Activated T-helper 9 cell treated with anti-CD3 and anti-CD28 coated beads, Interleukin-2, amount 50 U/mL, for 16 hours (primary cell): ENCODE measurements around the gene IQCC.
"Not testable (repeated sequence)": the region's sequence is repeated elsewhere in the genome, so short reads cannot be mapped to it uniquely, and the experiment has no call there.

Experiments used
- DNase-seq: peaks from one replicate; pipeline ENCODE4 v3.0.0-alpha.2; 2020; ENCODE audit warnings: low read depth

Gene IQCC

GRCh38 chr1:32205401-32206370, at the start of gene IQCC:
Gene IQCC, plus strand, starts transcription at chr1:32205671. Its CDS starts 11 bp downstream, at chr1:32205682.
- peak; percentile 77 for DNase-seq

- DNase-seq, result no peak
Observed at GRCh38 chr1:32159189-32159588, 46.3 kb upstream of the IQCC start.

- no peak for DNase-seq
Observed at GRCh38 chr1:32163405-32163804, 42.1 kb upstream of the IQCC start.

- not testable (repeated sequence) for DNase-seq
Observed at GRCh38 chr1:32165633-32166032, 39.8 kb upstream of the IQCC start.

GRCh38 chr1:32170991-32171390, 34.5 kb upstream of the IQCC start:
- DNase-seq, result no peak

DNA sequence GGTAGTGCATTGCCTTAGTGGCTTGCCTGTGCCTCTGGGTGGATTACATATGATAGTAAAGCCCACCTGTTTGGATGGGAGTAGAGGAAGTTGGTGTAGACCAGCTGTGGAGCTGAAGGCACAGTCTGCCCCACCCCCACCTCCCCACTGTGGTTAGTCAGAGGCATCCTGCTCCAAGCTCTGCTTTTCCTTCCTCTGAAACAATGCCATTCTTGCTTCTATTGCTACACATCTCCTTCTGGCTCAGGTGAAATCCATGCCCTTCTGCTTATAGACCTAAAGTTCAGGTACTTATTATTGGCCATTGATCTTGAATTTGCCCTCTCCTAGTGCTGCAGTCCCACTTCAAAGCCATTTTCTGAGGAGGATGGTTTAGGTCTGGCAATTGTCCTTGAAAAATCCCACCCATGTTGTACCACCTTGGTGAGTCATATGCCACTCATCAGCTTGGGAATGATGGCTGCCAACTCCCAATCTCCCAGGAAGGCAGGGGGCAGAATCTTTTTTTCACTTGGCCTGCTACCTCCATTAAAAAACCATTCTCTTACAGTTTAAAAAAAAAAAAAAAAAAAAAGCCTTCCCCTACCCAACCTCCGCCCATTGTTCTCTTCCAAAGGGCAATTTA, 32.7 kb upstream of the IQCC start:
- no peak for DNase-seq

- DNase-seq, result no peak
Observed at GRCh38 chr1:32178380-32179192, 26.9 kb upstream of the IQCC start.

GRCh38 chr1:32179193-32179442, 26.4 kb upstream of the IQCC start:
- no peak for DNase-seq

DNA sequence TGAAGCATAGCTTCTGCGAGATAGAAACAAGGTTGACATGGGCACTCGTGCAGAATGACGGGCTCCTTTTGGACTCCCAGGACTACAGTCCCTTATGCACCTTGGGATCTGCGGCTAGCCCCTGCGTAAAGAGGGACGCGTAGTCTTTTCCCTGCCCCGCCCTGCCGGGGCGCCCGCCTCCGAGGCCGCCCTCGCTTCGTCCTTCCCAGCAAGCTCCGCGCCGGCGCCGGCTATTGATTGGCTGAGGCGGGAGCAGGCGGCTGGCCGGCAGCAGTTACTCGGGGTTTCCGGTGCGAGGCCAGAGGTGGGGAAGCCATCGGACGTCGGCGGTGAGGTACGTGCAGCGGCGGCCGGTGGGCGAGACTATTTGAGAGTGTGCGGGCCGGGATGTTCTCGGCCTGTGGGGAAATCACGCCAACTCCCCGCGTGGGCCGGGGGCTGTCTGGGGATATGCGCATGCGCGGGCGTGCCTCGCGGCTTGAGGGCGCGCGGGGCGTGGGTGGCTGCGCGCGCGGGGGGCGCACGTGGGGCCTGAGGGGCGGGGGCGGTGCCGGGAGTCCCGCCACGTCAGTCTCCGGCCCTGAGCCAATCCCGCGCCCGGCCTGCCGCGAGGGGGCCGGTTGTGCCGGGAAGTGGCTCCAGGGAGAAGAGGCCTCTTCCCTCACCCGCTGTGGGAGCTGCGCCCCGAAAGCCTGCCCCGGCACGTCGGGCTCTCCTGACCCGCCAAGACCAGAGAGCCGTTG, 25.9 kb upstream of the IQCC start, which contains the start of gene TXLNA:
TXLNA (plus strand) TSS at position 233 of the 743 bp plus-strand sequence. CDS start 671 bp downstream, outside the sequence.
- peak; percentile 83 for DNase-seq

GRCh38 chr1:32180186-32181060, 25.0 kb upstream of the IQCC start:
- DNase-seq, result no peak

- DNase-seq, result no peak
Observed at GRCh38 chr1:32181065-32181464, 24.4 kb upstream of the IQCC start.

GRCh38 chr1:32181563-32181962, 23.9 kb upstream of the IQCC start:
- DNase-seq, result no peak

DNA sequence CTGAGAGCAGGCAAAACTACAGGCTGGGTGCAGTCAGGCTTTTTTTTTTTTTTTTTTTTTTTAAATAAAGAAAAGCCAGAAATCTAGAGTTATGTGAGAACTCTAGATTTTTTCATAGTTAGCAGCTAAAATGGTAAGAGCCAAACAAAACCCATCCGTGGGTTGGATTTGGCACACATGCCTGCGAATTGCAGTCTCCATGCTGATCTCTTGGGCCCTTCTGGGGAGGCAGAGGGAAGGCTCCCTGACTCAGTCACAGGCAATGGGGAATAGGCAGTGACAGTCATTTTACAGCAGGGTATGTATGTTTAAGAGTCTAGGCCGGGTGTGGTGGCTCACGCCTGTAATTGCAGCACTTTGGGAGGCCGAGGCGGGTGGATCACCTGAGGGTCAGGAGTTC, 23.4 kb upstream of the IQCC start:
- DNase-seq, result no peak

GRCh38 chr1:32184650-32185049, 20.8 kb upstream of the IQCC start:
- DNase-seq, result no peak

DNA sequence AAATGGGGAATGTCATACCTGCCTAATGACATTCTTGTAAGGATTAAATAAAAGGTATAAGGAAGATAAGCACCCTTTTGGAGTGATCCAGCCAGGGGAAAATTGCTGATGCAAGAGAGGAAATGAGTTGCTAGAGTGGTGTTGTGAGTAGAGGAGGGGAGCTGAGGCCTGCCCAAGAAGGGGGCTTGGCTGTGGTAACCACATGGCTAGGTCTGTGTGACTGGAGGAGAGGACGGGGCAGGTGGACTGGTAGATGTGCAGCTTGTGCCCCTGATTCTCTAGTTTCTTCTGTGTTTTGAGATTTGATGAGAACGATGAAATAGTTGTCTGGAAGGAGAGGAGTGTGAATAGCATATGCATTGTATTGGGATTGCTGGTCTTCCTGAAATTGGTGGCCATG, 19.4 kb upstream of the IQCC start:
- no peak for DNase-seq

DNA sequence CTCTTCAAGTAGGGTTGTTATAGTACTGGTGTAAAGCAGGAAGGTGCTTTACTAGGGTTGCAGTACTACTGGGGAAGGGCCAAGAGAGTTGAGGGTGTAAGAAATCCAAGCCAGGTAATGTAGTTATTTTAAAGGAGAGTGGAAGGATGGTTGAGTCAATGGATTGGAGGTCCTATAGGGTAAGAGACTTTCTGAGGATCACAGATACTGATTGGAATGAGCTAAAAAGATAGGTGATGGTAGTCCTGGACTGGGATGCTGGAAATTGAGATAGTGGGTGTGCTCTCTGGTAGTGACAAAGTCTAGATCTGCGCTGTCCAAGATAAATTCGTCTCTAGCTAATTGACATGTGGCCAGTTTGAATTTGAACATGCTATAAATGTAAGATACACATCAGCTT, 19.0 kb upstream of the IQCC start:
- no peak for DNase-seq

- DNase-seq, result no peak
Observed at GRCh38 chr1:32187850-32188249, 17.6 kb upstream of the IQCC start.

DNA sequence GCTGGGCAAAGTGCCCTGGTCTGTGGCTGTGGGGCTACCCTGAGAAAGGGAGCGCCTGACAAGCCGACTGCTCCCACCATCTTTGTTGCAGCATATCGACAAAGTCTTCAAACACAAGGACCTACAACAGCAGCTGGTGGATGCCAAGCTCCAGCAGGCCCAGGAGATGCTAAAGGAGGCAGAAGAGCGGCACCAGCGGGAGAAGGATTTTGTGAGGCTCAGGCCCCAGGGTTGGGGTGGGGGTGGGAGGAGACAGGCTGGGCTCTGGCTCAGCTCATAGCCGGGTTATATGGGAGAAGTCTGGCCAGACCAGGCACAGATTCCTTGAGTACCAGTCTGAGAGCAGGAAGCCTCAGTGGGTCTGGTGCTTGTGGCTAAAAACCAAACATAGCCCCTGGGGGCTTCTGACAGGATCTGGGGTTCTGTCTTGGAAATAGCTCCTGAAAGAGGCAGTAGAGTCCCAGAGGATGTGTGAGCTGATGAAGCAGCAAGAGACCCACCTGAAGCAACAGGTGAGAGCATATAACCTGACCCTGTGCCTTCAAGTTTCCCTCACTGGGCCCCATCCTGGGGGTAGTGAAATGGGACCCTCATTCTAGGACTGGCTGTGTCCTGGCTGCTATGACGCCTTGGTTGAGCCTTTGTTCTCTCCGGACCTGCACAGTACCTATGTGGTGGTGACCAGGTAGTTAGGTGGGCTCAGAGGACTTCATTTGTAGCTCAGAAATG, 13.1 kb upstream of the IQCC start:
- DNase-seq, result no peak

DNA sequence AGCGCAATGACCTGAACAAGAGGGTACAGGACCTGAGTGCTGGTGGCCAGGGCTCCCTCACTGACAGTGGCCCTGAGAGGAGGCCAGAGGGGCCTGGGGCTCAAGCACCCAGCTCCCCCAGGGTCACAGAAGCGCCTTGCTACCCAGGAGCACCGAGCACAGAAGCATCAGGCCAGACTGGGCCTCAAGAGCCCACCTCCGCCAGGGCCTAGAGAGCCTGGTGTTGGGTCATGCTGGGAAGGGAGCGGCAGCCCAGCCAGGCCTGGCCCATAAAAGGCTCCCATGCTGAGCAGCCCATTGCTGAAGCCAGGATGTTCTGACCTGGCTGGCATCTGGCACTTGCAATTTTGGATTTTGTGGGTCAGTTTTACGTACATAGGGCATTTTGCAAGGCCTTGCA, 10.5 kb upstream of the IQCC start:
- DNase-seq, result no peak

GRCh38 chr1:32195531-32195930, 9.9 kb upstream of the IQCC start:
- no peak for DNase-seq
